ENCODE data around the gene RNASE13. TPM values are rescaled to one million over a fixed set of nuclear protein-coding genes. Genes with fewer than 3 reads are reported as not detected.
"Not testable (repeated sequence)": the region's sequence is repeated elsewhere in the genome, so short reads cannot be mapped to it uniquely, and the experiment has no call there.

Gene RNASE13
- polyA plus RNA-seq, 1 experiment = not detected

- no peak for DNase-seq (ENCODE audit: low read depth)
- no peak for TF ChIP-seq CTCF (IDR thresholded peaks at IDR 0.05; ENCODE audit: insufficient read depth, low read depth, low read length)
- peaks cover 15% of the 10 kb centered on the region for H3K36me3 ChIP-seq (ENCODE audit: control insufficient read depth, insufficient read depth, low read length)
- ChIA-PET POLR2A (no interaction called here), CTCF (interaction anchor here (1.7 to 3.3 kb wide), 4 partner anchors 18 to 108 kb away, joined by 4 to 20 read pairs (median 12); no protein-coding TSS in a partner anchor)
- H3K4me3 ChIP-seq (ENCODE audit: low read depth, low read length) = no peak overlapping the region
- H3K27me3 ChIP-seq (ENCODE audit: control insufficient read depth, insufficient read depth, low read length) = no peaks in the 10 kb centered on the region
Observed at GRCh38 chr14:20996521-20996920, 38.1 kb downstream of the RNASE13 start.

GRCh38 chr14:20989787-20990600 is 44.6 kb downstream of the RNASE13 start, which contains the start of gene METTL17:
METTL17 (plus strand) TSS chr14:20989980; CDS start chr14:20990003, 23 bp downstream.
- Histone ChIP-seq H3K4me3 (ENCODE audit: low read depth, low read length) (peak within 1 kb of the TSS; percentile 91), H3K27me3 (ENCODE audit: control insufficient read depth, insufficient read depth, low read length) (no peaks in the 10 kb centered on the region), H3K36me3 (ENCODE audit: control insufficient read depth, insufficient read depth, low read length) (peaks cover 3% of the 10 kb centered on the region; the same call in 1 of the 2 replicates)
- peak; percentile 48 for TF ChIP-seq CTCF (IDR thresholded peaks at IDR 0.05; ENCODE audit: insufficient read depth, low read depth, low read length)
- ChIA-PET CTCF (interaction anchor here (1.3 kb wide), 1 partner anchor 103 kb away, joined by 5 read pairs; no protein-coding TSS in a partner anchor), POLR2A (no interaction called here)
- peak; percentile 94 for DNase-seq (ENCODE audit: low read depth)

GRCh38 chr14:20989471-20989786 is 45.2 kb downstream of the RNASE13 start:
- CTCF ChIA-PET = interaction anchor here (4.3 kb wide), 1 partner anchor 18 kb away, joined by 37 read pairs; no protein-coding TSS in a partner anchor
- POLR2A ChIA-PET = no interaction called here
- no peak for TF ChIP-seq CTCF (IDR thresholded peaks at IDR 0.05; ENCODE audit: insufficient read depth, low read depth, low read length)
- peaks cover 3% of the 10 kb centered on the region; the same call in 1 of the 2 replicates for H3K36me3 ChIP-seq (ENCODE audit: control insufficient read depth, insufficient read depth, low read length)
- no peaks in the 10 kb centered on the region for H3K27me3 ChIP-seq (ENCODE audit: control insufficient read depth, insufficient read depth, low read length)
- peak overlapping the region; percentile 24 for H3K4me3 ChIP-seq (ENCODE audit: low read depth, low read length)
- no peak for DNase-seq (ENCODE audit: low read depth)

GRCh38 chr14:20988717-20989470 is 45.7 kb downstream of the RNASE13 start:
- CTCF ChIA-PET = interaction anchor here (2.4 to 4.3 kb wide), 2 partner anchors 17 to 104 kb away, joined by 11 to 37 read pairs; no protein-coding TSS in a partner anchor
- H3K36me3 ChIP-seq (ENCODE audit: control insufficient read depth, insufficient read depth, low read length) = no peaks in the 10 kb centered on the region; the same call in 1 of the 2 replicates
- no peaks in the 10 kb centered on the region for H3K27me3 ChIP-seq (ENCODE audit: control insufficient read depth, insufficient read depth, low read length)
- POLR2A ChIA-PET = no interaction called here
- DNase-seq (ENCODE audit: low read depth) = no peak
- H3K4me3 ChIP-seq (ENCODE audit: low read depth, low read length) = peak overlapping the region; percentile 24
- TF ChIP-seq CTCF (IDR thresholded peaks at IDR 0.05; ENCODE audit: insufficient read depth, low read depth, low read length) = no peak

- DNase-seq (ENCODE audit: low read depth) = peak; percentile 88
- CTCF ChIA-PET = interaction anchor here (0.8 to 4.3 kb wide), 4 partner anchors 15 to 168 kb away, joined by 3 to 37 read pairs (median 8); no protein-coding TSS in a partner anchor
- POLR2A ChIA-PET = no interaction called here
- Histone ChIP-seq H3K27me3 (ENCODE audit: control insufficient read depth, insufficient read depth, low read length) (no peaks in the 10 kb centered on the region), H3K4me3 (ENCODE audit: low read depth, low read length) (no peak overlapping the region), H3K36me3 (ENCODE audit: control insufficient read depth, insufficient read depth, low read length) (no peaks in the 10 kb centered on the region)
- no peak for TF ChIP-seq CTCF (IDR thresholded peaks at IDR 0.05; ENCODE audit: insufficient read depth, low read depth, low read length)
Observed at GRCh38 chr14:20986811-20987210, 47.8 kb downstream of the RNASE13 start.

GRCh38 chr14:20985650-20986049 is 49.0 kb downstream of the RNASE13 start:
- DNase-seq (ENCODE audit: low read depth); H3K4me3 ChIP-seq (ENCODE audit: low read depth, low read length); POLR2A ChIA-PET; H3K36me3 ChIP-seq (ENCODE audit: control insufficient read depth, insufficient read depth, low read length); H3K27me3 ChIP-seq (ENCODE audit: control insufficient read depth, insufficient read depth, low read length): not testable (repeated sequence)
- CTCF ChIA-PET = interaction anchor here (0.8 to 4.3 kb wide), 2 partner anchors 14 to 106 kb away, joined by 3 to 37 read pairs; no protein-coding TSS in a partner anchor
